ELR (cell line): ENCODE results near the gene LSM14A.
"Not testable (repeated sequence)": the region's sequence is repeated elsewhere in the genome, so short reads cannot be mapped to it uniquely, and the experiment has no call there.

Source experiments
- DNase-seq: peaks from one replicate; pipeline ENCODE4 v3.0.0-alpha.2; 2015; ENCODE audit warnings: low read depth

Gene LSM14A

GRCh38 chr19:34171877-34172660 lies at the start of gene LSM14A:
Gene LSM14A, plus strand, starts transcription at chr19:34172504. Its CDS starts 139 bp downstream, at chr19:34172643.
- DNase-seq: peak; percentile 92

GRCh38 chr19:34124828-34125227 lies 47.5 kb upstream of the LSM14A start:
- DNase-seq: no peak

GRCh38 chr19:34126966-34127365 lies 45.3 kb upstream of the LSM14A start:
- DNase-seq: no peak

- DNase-seq: no peak
Observed at GRCh38 chr19:34127684-34128189, 44.6 kb upstream of the LSM14A start.

- DNase-seq: peak; percentile 20
Observed at GRCh38 chr19:34128558-34129250, 43.6 kb upstream of the LSM14A start.

GRCh38 chr19:34131100-34131499 lies 41.2 kb upstream of the LSM14A start:
- peak; percentile 46 for DNase-seq

GRCh38 chr19:34132145-34132544 lies 40.2 kb upstream of the LSM14A start:
- not testable (repeated sequence) for DNase-seq

GRCh38 chr19:34132706-34133105 lies 39.6 kb upstream of the LSM14A start:
- not testable (repeated sequence) for DNase-seq

GRCh38 chr19:34134190-34135053 lies 37.9 kb upstream of the LSM14A start:
- DNase-seq: peak; percentile 76

- no peak for DNase-seq
Observed at GRCh38 chr19:34135054-34135800, 37.1 kb upstream of the LSM14A start.

GRCh38 chr19:34135821-34136611 lies 36.3 kb upstream of the LSM14A start:
- DNase-seq: no peak

- no peak for DNase-seq
Observed at GRCh38 chr19:34141025-34141424, 31.3 kb upstream of the LSM14A start.

GRCh38 chr19:34142440-34142839 lies 29.9 kb upstream of the LSM14A start:
- no peak for DNase-seq

- DNase-seq: peak; percentile 63
Observed at GRCh38 chr19:34145741-34146202, 26.5 kb upstream of the LSM14A start.

GRCh38 chr19:34148658-34149185 lies 23.6 kb upstream of the LSM14A start:
- no peak for DNase-seq

- no peak for DNase-seq
Observed at GRCh38 chr19:34149873-34150272, 22.4 kb upstream of the LSM14A start.

- DNase-seq: no peak
Observed at GRCh38 chr19:34150558-34150957, 21.7 kb upstream of the LSM14A start.

GRCh38 chr19:34151439-34151838 lies 20.9 kb upstream of the LSM14A start:
- no peak for DNase-seq

GRCh38 chr19:34154401-34154800 lies 17.9 kb upstream of the LSM14A start:
- no peak for DNase-seq

- peak; percentile 60 for DNase-seq
Observed at GRCh38 chr19:34155686-34156085, 16.6 kb upstream of the LSM14A start.
